ENCODE measurements around the gene RND1.

Gene RND1

DNA sequence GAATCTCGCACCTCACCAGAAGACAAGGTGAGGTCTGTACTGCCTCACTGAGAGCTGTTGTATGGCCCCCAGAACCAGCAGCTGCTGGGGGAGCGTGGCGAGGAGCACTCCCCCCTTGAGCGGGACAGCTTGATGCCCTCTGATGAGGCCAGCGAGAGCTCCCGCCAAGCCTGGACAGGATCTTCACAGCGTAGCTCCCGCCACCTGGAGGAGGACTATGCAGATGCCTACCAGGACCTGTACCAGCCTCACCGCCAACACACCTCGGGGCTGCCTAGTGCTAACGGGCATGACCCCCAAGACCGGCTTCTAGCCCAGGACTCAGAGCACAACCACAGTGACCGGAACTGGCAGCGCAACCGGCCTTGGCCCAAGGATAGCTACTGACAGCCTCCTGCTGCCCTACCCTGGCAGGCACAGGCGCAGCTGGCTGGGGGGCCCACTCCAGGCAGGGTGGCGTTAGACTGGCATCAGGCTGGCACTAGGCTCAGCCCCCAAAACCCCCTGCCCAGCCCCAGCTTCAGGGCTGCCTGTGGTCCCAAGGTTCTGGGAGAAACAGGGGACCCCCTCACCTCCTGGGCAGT lies 38.1 kb downstream of the RND1 start:
- no peak for DNase-seq (ENCODE audit: low spot score)

DNA sequence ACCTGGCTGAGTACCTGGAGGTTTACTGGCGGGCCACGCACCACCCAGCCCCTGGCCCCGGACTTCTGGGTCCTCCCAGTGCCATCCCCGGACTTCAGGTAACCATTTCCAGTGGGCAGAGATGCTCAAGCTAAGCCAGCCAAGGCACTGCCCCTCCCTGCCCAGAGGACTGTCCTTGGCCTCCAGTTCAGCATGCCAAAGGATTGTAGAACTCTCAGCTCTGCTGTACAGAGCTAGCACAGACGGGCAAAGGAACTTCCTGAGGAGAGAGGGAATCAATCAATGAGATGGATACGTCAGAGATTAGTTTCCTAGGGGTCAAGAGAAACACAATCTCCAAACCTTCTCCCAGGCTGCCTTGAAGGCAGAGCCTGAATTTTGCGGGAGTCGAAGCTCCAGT lies 38.6 kb downstream of the RND1 start:
- no peak for DNase-seq (ENCODE audit: low spot score)

DNA sequence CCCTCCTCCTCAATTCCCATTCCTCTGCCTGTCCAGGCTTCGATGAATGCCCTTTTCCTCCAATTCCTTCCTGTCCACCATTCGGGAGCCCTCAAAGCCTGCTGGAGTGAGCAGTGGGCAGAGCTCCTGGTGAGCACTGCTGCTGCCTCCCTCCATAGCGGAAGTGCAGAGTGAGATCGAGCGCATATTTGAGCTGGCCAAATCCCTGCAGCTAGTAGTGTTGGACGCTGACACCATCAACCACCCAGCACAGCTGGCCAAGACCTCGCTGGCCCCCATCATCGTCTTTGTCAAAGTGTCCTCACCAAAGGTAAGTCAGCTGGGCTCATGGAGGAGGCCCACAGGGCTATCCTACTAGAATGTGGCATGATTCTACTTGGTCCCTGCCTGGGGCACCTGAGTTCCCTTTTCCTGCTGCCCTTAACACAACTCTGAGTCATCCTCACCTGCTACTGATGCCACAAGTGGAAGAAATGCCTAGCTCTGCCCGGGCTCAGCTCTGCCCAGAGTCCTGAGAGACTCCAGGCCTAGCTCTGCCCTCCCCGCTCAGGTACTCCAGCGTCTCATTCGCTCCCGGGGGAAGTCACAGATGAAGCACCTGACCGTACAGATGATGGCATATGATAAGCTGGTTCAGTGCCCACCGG lies 39.3 kb downstream of the RND1 start:
- DNase-seq (ENCODE audit: low spot score) = no peak

DNA sequence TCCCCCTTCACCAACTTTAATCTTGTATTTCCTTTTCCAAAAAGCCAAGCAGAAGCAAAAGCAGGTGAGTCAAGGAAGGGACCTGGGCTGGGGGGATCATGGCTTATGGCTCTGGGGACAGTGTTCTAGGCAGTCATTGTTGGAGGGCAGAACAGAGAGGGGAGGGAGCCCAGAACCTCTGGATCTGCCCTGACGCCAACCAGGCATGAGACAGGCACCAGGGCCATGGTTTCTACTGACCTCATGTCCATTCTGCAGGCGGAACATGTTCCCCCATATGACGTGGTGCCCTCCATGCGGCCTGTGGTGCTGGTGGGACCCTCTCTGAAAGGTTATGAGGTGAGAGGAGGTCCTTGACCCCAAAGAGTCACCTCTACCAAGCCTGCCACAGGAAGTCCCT lies 40.8 kb downstream of the RND1 start:
- DNase-seq (ENCODE audit: low spot score) = no peak

DNA sequence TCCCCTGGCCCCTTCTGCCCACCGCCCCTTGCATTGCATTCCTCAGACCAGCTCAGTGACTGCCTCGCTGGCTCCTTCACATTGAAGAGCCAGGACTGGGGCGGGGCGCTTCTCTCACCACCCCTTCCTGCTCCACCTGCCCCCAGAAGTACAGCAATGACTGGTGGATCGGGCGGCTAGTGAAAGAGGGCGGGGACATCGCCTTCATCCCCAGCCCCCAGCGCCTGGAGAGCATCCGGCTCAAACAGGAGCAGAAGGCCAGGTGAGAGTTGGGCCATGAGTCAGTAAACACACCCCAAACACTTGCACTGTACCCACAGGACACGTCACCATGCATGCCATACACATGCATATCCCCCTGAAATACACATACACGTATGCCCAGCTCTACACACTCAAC lies 41.6 kb downstream of the RND1 start:
- DNase-seq (ENCODE audit: low spot score) = no peak

DNA sequence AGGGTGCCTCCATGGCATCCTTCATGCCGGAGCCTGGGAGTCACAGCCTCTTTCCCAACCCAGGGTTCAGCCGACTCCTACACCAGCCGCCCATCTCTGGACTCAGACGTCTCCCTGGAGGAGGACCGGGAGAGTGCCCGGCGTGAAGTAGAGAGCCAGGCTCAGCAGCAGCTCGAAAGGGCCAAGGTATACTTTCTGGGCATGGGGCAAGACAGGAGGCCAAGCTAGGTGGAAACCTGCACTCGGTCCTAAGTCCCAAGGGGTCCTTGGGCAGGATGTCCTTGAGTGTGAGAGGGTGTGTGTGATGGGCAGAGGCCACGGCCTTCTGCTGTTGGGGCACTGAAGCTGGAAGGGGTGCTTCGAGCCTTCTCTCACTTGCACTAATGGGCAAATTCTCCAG lies 42.4 kb downstream of the RND1 start:
- DNase-seq (ENCODE audit: low spot score) = no peak

DNA sequence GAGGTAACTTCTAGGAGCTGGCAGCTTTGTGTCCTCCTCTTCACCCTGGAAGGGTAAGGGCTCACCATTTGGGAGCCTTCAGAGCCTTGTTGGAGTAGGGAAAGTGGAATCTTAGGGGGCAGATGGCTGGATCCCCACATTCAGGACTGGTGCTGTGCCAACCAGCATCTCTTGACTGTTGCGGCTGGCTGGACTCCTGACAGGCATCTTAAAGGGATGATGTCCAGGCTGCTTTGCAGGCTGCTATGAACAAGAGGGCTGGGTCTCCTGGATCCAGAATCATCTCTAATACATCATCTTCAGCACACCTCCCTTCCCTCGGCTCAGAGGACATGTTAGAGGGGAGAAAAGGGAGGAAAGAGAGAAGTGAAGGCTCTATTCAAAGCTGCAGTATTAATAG lies 43.0 kb downstream of the RND1 start:
- no peak for DNase-seq (ENCODE audit: low spot score)

DNA sequence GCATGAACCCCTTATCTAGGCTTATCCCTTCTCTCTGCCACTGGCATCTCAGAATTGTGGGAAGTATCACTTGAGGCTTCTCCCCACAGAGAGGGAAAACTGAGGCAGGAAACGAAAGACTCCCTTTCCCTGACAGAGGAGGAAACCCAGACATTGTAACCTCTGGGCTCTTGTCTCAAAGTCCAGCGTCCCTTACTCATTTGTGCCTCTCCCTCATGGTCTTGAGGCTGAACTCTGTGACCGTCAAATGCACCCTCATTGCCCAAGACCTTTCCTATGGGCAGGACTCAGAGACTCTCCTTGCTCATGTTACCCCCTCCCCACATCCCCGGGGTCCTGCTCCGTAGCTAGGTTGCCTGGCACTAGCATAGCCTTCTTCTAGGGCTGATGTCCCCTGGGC lies 43.5 kb downstream of the RND1 start:
- DNase-seq (ENCODE audit: low spot score) = no peak

DNA sequence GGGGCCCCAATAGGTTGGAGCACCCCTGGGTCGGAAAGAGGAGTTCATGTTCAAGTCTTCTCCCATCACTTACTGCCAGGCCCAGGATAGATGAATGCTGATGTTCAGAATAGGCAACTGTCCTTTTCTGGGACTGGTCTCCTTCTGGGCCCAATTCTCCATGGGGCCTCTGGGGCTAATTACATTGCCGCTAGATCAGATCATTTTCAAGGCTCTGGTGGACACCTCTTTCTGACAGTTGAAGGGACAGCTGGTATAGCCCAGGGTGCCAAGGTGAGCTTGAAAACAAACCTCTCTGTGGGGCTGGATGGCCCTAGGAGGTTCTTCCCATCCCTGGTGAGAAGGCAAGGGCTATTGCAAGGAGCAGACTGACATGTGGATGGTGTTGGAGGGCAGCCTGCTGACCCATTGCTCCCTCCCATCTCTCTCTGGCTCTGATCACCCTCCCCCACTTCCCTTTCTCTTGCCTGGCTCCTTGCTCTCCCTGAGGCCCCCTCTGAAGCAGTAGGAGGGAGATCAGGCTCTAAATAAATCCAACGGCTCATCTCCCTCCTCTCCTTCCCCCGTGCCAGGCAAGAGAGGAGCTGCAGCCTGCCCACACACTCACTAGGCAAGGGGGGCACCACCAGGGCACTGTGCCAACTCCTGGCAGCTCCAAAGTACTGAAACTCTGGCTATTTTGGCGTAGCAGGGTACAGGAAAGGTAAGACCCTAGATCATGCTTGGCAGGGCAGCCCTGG lies 45.5 kb downstream of the RND1 start:
- DNase-seq (ENCODE audit: low spot score) = no peak

DNA sequence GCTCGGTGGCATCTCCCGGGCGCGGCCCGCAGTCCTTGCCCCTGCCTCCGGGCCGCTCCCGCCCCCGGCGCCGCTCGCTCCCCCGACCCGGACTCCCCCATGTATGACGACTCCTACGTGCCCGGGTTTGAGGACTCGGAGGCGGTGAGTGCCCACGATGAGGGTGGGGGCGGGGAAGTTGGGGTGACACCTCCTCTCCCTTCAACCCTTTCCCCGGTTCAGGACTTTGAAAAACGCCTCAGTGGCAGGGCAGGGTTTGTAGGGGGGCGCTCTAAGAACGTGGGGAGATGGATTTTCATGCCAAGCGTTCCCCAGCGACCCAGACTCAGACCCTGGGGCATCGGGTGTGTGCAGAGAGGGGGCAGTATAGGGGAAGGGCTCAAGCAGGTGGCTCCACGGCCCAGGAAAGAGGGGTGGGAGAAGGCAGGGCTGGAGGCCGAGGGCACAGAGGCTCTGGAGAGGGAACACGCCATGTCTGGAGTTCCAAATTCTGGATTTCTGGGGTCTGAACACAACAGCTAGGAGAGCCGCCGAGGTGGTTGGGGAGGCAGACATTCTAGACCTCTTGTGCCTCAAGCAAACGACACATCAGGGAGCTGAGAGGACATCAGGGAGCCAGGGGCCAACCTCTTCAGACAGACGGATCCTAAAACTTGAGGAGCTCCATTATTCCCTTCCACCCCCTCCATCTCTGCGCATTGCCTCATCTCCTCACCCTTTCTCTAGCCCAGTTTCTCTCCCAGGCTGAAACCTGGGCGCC lies 46.7 kb downstream of the RND1 start:
- no peak for DNase-seq (ENCODE audit: low spot score)

DNA sequence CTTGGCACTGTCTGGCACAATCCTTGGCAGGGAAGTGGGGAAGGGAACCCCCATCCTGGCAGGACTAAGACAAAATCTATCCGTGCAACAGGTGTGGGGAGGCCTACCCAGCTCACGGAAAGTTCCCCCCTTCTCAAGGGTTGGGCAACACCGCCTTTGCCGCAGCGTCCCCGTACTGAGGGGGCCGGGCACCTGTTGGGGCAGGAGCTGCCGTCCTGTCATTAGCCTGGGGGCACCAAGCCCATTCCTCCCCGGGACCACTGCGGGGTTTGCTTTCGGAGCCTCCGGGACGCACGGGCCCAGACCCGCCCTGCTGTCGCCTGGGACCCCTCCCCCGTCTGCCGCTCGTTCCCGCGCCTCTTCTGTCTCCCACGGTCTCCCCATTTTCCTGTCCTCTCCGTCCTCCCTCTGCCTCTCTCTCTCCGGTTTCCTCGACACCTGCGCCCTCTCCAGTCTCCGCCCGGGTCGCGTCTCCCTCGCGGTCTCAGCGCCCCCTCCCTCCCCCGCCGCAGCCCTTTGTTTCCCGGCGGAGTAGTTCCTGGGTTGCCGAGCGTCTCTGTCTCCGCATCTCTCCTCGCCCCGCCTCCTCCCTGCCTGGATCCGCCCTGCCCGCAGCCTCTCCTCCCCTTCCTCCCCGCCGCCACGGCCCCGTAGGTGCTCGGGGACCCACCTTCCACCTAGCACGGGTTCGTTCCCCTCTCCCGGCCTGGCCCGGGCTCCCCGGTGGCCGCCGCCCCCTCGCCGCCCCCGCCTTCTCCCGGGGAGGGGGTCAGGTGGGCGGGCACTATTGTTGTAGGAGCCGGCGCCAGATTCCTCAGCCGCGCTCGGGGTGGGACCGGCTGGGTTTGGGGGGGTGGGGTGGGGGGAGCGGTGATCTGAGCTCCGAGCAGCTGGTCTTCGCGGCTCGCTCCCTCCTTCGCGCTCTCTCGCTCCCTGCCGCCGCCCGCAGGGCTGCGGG lies 47.5 kb downstream of the RND1 start, which contains the start of gene CACNB3:
Gene CACNB3, plus strand, starts transcription at position 624 of the 958 bp plus-strand sequence. CDS start 434 bp downstream, outside the sequence.
- peak; percentile 66 for DNase-seq (ENCODE audit: low spot score)

DNA sequence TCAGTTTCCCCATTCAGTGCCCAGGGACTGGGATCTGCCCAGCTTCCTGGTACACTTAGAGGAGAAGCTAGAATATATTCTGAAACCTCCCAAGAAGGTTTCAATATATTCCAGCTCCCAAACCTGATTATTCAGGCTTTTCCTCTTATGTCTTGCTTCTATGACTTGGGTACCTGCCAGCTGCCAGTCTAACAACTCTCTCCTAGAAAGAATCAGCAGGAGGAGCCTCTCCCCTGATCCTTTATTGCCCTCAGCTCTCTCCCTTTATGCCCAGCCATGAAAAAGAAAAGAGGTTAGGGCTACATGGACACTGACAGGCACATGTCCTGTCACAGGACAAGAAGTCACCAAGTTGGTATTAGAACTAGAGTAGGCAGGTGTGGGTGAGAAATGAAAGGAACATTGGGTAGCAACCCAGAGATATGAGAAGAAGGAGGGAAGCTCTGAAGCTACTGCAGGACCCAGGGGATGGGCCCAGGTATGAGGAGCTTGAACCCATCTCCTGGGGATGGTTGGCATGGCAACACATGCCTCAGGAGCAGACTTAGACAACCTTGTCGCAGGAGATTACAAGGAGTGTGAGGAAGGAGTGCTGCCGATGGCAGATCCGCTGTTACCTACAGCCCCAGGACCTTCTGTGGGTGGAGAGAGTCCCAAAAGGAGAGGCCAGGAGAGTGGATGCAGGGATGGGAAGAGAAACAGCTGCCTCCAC lies 49.4 kb downstream of the RND1 start:
- no peak for DNase-seq (ENCODE audit: low spot score)

DNA sequence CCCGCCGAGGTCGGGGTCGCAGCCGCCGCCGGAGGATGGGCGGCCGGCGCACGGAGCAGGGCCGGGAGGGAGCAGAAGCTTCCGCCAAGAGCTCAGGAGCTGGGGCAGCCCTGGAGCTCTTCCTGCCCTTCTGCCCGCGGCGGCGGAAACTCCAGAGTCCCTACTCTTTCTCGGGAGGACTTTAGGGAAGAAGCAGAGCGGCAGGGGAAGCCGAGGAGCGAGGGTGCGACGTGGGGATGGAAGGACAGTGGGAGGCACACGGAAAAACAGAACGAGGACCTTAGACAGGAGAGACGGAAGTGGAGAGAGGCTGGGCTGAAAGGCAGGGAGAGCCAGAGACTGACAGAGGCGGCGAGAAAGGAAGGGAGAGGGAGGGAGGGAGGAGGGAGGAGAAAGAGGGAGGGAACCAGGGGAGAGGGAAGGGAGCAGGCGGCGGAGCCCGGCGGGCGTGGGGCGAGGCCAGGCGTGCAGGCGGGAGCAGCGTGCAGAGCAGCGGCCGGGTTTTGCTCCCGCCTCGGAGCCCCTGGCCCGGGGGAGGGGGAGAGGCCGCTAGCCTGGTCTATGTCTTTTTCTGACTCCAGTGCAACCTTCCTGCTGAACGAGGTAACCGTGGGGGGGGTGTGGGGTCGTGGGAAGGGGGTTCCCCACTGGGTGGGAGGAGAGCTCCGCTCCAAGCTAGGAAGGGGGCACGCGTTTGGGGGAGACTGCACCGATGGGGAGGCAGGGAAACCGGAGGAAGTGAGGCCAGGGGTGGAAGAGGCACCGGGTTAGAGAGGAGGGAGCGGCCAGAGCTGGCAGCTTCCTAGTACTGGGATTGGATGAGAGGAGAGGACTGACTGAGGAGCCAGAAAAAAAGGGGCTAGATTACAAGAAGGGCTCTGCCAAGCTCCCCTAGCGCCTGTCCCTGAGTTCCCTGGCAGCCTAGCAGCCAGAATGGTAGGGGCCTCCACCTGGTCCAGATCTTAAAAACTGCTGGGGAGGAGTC lies 50.3 kb downstream of the RND1 start:
- DNase-seq (ENCODE audit: low spot score) = peak; percentile 83

DNA sequence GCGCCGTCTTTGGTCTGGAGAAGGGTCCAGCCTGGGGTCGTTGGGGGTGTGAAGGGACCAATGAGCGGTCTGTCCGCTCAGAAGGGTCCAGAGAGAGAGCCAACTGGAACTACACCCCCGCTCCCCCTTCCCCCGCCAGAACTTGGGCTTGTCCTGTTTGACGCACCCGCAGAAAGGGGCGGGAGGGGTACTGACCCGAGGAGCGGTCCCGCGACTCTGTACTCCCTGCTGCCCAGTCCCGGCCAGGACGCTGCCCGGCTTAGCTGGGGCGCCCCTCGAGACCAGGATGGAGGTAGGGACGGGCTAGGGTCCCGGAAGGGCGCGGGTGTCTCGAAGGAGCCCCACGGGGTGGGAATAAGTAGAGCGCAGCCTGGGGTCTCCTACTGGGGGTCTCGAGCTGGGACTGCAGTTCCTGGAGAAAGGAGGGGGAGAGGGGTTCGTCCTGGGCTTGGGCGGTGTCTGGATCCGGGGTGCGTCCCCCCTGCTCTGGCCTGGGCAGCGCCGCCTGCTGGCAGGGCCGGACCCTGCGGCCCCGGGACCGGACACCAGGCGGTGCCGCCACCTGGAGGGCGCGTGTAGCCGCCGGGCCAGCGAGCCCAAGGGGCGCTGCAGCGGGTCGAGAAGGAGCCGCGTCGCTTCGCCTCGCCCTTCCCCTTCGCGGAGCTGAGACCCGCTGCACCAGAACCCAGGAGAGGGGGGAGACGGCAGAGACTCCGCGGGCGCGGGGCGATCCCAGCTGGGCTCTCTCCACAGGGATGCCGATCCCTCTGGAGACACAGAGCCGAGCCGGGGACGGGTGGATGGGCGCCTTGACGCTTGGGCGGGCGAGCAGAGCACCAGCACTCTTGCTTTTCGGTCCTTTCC lies 51.2 kb downstream of the RND1 start:
- peak; percentile 94 for DNase-seq (ENCODE audit: low spot score)

DNA sequence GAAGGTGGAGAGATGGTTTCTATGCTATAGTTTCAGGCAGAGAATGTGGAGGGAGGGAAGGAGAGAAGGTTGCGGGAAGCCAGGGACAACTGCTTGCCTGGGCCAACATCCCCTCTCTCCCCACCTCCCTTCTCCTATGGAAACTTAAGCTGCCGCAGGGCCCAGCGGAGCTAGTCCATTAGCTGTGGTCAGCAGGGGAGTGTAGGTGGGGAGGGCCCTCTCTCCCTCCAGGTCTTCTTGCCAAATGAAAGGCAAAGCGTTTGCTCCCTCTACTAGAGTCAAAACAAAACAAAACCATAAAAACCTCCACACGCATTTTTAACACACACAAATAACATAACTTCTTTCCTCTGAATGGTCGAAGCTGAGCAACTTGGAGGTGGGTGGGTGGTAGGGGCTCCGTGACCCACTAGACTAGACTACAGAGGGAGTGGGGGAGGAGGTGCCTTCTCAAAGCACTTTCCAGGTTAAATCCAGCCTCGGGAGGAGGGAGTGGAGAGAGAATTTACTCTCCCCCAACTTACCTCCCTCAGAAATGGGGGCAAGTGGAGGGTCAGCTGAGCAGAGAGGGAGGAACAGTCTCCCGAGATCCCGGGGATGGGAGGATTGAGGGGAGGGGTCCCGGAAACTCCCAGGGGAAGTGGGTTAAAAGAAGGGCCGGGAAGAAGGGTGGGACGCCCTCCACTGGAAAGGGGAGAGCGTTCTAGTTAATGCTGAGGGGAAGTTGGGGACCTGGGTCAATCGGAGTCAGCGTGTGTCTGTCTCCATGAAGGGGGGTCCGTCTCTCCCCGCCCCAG lies 52.0 kb downstream of the RND1 start:
- no peak for DNase-seq (ENCODE audit: low spot score)

DNA sequence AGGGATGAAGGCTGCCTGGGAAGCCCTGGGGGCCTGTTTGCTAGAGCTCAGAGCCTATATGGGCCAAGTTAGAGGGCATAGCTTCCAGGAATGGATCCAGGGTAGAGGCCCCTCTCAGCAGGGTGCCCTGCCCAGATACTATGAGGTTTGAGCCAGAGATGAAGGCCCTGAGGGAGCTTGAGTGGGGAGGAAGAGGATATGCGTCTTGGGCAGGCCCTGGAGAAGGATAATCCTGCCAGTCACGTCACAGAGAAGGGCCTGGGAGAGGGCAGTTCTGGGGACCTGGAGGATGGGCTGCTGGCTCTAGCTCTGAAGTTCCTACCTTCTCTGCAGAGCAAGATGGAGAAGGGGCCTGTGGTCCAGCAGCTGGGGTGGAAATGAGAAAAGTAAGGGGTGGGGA lies 53.3 kb downstream of the RND1 start:
- no peak for DNase-seq (ENCODE audit: low spot score)

DNA sequence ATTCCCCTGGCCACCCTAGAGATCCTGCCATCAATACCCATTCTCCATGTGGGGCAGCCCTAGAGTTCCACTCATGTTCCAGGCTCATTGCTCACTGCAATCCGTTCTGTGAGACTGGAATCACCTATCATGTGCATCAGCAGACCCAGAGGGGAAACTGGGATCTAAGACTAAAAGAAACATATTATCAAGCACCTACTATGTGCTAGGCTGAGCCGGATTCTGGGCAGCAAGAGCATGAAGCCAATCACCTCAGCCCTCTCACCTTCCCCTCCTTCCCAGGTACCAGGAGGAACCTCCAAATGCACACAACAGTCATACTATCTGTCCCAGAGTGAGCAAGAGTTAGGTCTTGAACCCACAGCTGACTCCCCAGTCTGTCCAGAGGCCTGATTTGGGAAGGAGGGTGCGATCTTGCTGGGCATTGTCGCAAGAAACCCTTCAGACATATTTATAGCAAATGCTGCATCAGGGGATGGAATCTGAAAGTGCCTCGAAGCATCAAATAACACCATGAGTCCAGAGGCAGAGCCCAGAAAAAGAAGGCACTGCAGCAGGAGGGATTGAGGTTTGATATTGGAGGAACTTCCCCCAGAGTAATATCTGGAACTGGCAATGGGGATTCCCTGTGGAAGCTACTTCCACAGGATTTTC lies 54.1 kb downstream of the RND1 start:
- no peak for DNase-seq (ENCODE audit: low spot score)

Measured in AG08395 (cell line).